Measurements from ENCODE around the gene TMPRSS2.

DNA sequence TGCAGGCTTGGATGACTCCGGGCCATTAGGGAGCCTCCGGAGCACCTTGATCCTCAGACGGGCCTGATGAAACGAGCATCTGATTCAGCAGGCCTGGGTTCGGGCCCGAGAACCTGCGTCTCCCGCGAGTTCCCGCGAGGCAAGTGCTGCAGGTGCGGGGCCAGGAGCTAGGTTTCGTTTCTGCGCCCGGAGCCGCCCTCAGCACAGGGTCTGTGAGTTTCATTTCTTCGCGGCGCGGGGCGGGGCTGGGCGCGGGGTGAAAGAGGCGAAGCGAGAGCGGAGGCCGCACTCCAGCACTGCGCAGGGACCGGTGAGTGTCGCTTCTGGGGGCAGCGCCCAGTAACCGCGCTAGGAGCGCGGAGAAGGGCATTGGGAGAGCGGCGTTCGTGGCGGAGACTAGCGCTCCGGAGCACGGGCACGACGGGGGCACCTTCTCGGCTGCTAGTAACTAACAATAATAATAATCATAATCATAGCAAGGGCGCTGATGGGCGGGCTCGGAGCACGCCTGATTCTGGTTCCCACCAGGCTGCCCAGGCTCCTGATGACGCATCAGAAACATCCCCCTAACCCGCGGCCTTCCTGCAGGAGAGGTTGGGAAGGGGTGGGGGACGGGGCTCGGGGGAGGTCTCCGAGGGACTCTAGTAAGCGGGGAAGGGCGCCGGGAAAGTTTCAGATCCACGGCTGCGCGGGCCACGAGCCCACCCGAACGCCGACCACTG lies 81.8 kb downstream of the TMPRSS2 start, which contains the start of gene MX1:
- TF ChIP-seq, protein P1, sequence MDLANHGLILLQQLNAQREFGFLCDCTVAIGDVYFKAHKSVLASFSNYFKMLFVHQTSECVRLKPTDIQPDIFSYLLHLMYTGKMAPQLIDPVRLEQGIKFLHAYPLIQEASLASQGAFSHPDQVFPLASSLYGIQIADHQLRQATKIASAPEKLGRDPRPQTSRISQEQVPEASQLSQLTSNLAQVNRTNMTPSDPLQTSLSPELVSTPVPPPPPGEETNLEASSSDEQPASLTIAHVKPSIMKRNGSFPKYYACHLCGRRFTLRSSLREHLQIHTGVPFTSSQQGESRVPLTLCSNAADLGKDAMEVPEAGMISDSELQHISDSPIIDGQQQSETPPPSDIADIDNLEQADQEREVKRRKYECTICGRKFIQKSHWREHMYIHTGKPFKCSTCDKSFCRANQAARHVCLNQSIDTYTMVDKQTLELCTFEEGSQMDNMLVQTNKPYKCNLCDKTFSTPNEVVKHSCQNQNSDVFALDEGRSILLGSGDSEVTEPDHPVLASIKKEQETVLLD (CRISPR knock-in tag; IDR thresholded peaks at IDR 0.05; ENCODE audit: low read depth) = no peak
- TF ChIP-seq, protein P2, sequence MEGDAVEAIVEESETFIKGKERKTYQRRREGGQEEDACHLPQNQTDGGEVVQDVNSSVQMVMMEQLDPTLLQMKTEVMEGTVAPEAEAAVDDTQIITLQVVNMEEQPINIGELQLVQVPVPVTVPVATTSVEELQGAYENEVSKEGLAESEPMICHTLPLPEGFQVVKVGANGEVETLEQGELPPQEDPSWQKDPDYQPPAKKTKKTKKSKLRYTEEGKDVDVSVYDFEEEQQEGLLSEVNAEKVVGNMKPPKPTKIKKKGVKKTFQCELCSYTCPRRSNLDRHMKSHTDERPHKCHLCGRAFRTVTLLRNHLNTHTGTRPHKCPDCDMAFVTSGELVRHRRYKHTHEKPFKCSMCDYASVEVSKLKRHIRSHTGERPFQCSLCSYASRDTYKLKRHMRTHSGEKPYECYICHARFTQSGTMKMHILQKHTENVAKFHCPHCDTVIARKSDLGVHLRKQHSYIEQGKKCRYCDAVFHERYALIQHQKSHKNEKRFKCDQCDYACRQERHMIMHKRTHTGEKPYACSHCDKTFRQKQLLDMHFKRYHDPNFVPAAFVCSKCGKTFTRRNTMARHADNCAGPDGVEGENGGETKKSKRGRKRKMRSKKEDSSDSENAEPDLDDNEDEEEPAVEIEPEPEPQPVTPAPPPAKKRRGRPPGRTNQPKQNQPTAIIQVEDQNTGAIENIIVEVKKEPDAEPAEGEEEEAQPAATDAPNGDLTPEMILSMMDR (CRISPR knock-in tag; IDR thresholded peaks at IDR 0.05) = no peak
- no peak for TF ChIP-seq POLR2A (IDR thresholded peaks at IDR 0.05; ENCODE audit: insufficient read depth in 1 of 2, low read depth in 2 of 2, low read length in 2 of 2)

Measured in HepG2 (cell line).